ENCODE measurements around the gene C9orf72.

DNA sequence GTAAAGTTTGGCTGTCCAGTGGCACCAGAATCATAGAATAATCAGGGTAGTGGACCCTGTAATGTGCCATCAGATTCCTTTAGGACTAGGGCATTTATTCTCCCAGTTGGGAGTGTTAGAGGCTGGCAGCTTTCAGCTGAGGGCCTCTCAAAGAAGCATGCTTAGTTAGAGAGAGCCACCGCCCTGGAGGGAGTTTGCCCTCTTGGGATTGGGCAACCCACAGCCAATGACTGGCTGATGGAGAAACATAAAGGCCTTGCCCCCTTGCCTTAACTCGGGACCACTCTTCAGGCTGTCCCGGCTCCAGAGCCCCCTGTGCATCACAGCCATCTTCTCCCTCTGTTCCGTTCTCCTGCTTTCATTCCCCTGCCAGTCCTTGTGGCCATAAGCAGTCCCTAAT lies 69.7 kb downstream of the C9orf72 start:
- TF ChIP-seq, protein P1, sequence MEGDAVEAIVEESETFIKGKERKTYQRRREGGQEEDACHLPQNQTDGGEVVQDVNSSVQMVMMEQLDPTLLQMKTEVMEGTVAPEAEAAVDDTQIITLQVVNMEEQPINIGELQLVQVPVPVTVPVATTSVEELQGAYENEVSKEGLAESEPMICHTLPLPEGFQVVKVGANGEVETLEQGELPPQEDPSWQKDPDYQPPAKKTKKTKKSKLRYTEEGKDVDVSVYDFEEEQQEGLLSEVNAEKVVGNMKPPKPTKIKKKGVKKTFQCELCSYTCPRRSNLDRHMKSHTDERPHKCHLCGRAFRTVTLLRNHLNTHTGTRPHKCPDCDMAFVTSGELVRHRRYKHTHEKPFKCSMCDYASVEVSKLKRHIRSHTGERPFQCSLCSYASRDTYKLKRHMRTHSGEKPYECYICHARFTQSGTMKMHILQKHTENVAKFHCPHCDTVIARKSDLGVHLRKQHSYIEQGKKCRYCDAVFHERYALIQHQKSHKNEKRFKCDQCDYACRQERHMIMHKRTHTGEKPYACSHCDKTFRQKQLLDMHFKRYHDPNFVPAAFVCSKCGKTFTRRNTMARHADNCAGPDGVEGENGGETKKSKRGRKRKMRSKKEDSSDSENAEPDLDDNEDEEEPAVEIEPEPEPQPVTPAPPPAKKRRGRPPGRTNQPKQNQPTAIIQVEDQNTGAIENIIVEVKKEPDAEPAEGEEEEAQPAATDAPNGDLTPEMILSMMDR (IDR thresholded peaks at IDR 0.05) = no peak
- TF ChIP-seq POLR2A (IDR thresholded peaks at IDR 0.05) = no peak
